Stimulated activated CD8-positive, alpha-beta memory T cell treated with anti-CD3 and anti-CD28 coated beads, Interleukin-7, amount 100 ng/mL, for 1 hour (primary cell): ENCODE results near the gene UBE2U.

Source experiments
- DNase-seq, 2 donors: peaks; one replicate each; pipeline ENCODE4 v3.0.0-alpha.2; 2020; ENCODE audit warnings: low read depth in 2 of 2

UBE2U gene

GRCh38 chr1:64203420-64203819 is at the start of gene UBE2U:
Gene UBE2U, plus strand, starts transcription at chr1:64203623. Its CDS starts 428 bp downstream, at chr1:64204051.
- DNase-seq = no peak

GRCh38 chr1:64155278-64155677 is 48.1 kb upstream of the UBE2U start:
- DNase-seq = no peak

GRCh38 chr1:64161357-64161941 is 42.0 kb upstream of the UBE2U start:
- no peak for DNase-seq

- DNase-seq = no peak
Measured at GRCh38 chr1:64162151-64162550, 41.3 kb upstream of the UBE2U start.

- no peak for DNase-seq
Measured at GRCh38 chr1:64162804-64163203, 40.6 kb upstream of the UBE2U start.

- no peak for DNase-seq
Measured at GRCh38 chr1:64163431-64163830, 40.0 kb upstream of the UBE2U start.

- DNase-seq = no peak
Measured at GRCh38 chr1:64163970-64164369, 39.5 kb upstream of the UBE2U start.

- DNase-seq = no peak
Measured at GRCh38 chr1:64166629-64167028, 36.8 kb upstream of the UBE2U start.

GRCh38 chr1:64167176-64167575 is 36.2 kb upstream of the UBE2U start:
- DNase-seq = no peak

GRCh38 chr1:64171246-64171645 is 32.2 kb upstream of the UBE2U start:
- DNase-seq = no peak

- DNase-seq = no peak
Measured at GRCh38 chr1:64171797-64172281, 31.6 kb upstream of the UBE2U start.

GRCh38 chr1:64172458-64172983 is 30.9 kb upstream of the UBE2U start:
- DNase-seq = no peak

GRCh38 chr1:64173336-64173940 is 30.0 kb upstream of the UBE2U start:
- DNase-seq = no peak

- no peak for DNase-seq
Measured at GRCh38 chr1:64175639-64176038, 27.8 kb upstream of the UBE2U start.

GRCh38 chr1:64176659-64177058 is 26.8 kb upstream of the UBE2U start:
- DNase-seq = no peak

- no peak for DNase-seq
Measured at GRCh38 chr1:64179588-64179987, 23.8 kb upstream of the UBE2U start.

- DNase-seq = no peak
Measured at GRCh38 chr1:64182207-64182606, 21.2 kb upstream of the UBE2U start.

GRCh38 chr1:64183395-64184002 is 19.9 kb upstream of the UBE2U start:
- DNase-seq = no peak

- DNase-seq = no peak
Measured at GRCh38 chr1:64184003-64184440, 19.4 kb upstream of the UBE2U start.

- DNase-seq = no peak
Measured at GRCh38 chr1:64186138-64186897, 17.1 kb upstream of the UBE2U start.

GRCh38 chr1:64186898-64187280 is 16.5 kb upstream of the UBE2U start:
- no peak for DNase-seq

GRCh38 chr1:64187646-64188045 is 15.8 kb upstream of the UBE2U start:
- DNase-seq = no peak
